ENCODE measurements around the gene TTC7B.

The TTC7B gene

DNA sequence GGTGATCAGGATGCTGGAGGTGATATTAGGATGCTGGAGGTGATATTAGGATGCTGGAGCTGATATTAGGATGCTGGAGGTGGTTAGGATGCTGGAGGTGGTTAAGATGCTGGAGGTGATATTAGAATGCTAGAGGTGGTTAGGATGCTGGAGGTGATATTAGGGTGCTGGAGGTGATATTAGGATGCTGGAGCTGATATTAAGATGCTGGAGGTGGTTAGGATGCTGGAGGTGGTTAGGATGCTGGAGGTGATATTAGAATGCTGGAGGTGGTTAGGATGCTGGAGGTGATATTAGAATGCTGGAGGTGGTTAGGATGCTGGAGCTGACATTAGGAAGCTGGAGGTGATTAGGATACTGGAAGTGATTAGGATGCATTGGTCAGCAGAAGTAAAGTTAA lies 318.0 kb downstream of the TTC7B start:
- in situ Hi-C loops (cut with MboI; ENCODE audit: low sequenced_read_pairs): no loop called here

GRCh38 chr14:90496379-90496778 lies 319.9 kb downstream of the TTC7B start:
- in situ Hi-C loops (cut with MboI; ENCODE audit: low sequenced_read_pairs): no loop called here

GRCh38 chr14:90495357-90496276 lies 320.6 kb downstream of the TTC7B start:
- in situ Hi-C loops (cut with MboI; ENCODE audit: low sequenced_read_pairs): no loop called here

GRCh38 chr14:90491911-90492531 lies 324.2 kb downstream of the TTC7B start:
- in situ Hi-C loops (cut with MboI; ENCODE audit: low sequenced_read_pairs): no loop called here

GRCh38 chr14:90491221-90491885 lies 324.9 kb downstream of the TTC7B start:
- in situ Hi-C loops (cut with MboI; ENCODE audit: low sequenced_read_pairs): no loop called here

DNA sequence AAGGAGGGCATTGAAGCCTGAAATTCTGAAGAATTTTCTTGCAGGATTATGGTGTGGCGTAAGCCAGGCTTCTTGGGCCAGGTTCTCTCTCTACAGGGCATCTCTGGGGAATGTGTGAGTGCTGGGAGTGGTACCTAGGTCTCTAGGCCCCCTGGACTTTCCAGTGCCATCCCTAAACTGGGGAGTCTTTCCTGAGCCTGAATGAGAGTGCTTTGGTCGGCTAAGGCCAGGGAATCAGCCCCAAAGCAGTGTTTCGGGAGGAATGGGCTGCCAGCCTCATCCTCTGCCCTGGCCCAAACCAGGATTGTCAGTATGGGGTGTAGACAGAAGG lies 325.5 kb downstream of the TTC7B start:
- in situ Hi-C loops (cut with MboI; ENCODE audit: low sequenced_read_pairs): no loop called here

- in situ Hi-C loops (cut with MboI; ENCODE audit: low sequenced_read_pairs): no loop called here
Measured at GRCh38 chr14:90489916-90490719, 326.1 kb downstream of the TTC7B start.

GRCh38 chr14:90489306-90489705 lies 326.9 kb downstream of the TTC7B start:
- in situ Hi-C loops (cut with MboI; ENCODE audit: low sequenced_read_pairs): no loop called here

GRCh38 chr14:90488256-90488655 lies 328.0 kb downstream of the TTC7B start:
- in situ Hi-C loops (cut with MboI; ENCODE audit: low sequenced_read_pairs): no loop called here

DNA sequence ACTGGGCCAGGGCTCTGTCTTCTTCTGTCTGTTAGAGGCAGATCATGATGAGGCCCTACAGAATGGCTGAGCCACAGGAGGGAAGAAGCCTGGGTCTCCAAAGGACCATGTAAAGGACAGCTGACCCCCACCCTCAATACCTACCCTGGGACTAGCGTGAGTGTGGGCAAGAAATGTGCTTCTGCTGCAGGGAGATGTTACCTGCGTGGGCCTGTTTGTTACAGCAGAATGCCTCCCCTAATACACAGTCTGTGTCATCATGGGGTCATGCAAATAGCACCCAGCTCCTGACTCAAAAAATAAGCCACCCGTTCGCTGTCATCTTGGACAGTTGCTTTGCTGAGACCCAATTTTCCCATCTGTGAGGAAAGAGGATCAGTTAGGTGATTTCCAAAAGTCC lies 328.8 kb downstream of the TTC7B start:
- in situ Hi-C loops (cut with MboI; ENCODE audit: low sequenced_read_pairs): no loop called here

DNA sequence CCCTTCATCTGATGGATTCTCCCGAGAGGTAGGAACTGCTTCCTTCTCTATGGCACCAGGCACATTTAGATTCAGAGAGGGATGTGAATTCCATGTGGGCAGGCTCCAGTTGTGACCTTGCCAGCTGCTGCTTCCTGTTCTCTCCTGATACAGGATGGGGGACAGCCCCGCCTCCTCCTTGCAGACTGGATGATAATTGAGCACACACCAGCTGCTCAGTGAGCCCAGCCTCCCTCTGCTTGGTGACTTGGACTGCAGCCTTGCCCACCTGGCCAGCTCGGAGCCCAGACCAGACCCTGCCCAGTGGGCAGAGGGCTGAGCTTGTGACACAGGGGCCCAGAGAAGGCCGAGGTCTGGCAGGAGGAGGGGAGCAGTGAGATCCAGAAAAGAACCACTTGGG lies 329.2 kb downstream of the TTC7B start:
- in situ Hi-C loops (cut with MboI; ENCODE audit: low sequenced_read_pairs): no loop called here

DNA sequence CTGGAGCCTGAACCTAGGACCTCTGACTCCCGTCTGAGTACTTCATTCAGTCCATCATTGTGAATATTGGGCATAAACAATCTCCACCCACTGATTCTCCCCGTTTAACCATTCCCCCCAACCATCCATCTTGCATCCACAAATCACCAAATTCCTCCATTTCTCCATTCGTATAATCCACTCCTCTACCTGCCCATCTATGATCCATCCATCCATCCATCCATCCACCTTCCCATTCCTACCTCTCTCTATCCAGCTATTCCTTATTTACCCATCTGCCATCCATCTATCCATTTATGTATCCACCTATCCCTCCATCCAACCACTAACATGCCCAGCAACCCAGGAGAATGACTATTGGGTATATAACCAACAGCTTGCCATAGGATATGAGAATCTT lies 331.9 kb downstream of the TTC7B start:
- in situ Hi-C loops (cut with MboI; ENCODE audit: low sequenced_read_pairs): no loop called here

DNA sequence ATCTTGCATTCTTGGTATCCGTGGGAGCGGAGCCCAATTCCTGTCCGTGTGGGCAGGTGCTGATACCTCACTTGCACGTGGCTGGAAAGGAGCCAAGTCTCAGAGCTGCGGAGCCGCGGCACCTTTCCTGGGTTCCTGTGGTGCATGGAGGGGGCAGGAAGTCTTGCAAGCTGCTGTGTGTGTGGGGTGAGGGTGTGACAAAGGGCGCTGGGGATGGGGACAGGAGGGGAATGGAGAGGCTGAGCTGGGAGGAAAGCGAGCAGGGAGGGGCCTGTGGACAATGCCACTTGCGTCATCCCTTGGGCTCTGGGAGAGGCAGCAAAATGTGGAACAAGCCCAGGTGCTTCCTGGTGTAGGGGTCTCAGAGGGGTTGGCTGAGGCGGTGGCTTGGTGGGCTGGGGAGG lies 332.7 kb downstream of the TTC7B start:
- in situ Hi-C loops (cut with MboI; ENCODE audit: low sequenced_read_pairs): no loop called here

DNA sequence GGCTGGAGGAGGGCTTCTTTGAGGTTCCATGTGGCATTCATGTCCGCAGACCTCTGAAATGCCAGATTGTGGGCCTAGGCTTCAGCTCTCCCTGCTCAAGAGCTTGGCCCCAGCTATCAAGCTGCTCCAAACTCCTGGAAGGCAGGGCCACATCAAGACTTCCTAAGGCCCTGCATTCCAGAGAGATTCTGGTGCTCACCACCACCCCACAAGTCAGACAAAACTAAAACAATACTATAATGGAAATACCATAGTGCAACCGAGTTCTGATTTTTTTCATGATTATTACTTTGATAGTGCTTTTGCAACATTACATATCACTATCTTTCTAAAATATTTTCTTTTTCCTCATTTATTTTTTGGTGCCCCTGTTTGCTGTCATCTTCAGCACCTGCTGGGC lies 333.1 kb downstream of the TTC7B start:
- in situ Hi-C loops (cut with MboI; ENCODE audit: low sequenced_read_pairs): no loop called here

- in situ Hi-C loops (cut with MboI; ENCODE audit: low sequenced_read_pairs): no loop called here
Measured at GRCh38 chr14:90475298-90475697, 340.9 kb downstream of the TTC7B start.

All from HL-60/S4 (cell line).